ENCODE data around the gene ACSF2.

DNA sequence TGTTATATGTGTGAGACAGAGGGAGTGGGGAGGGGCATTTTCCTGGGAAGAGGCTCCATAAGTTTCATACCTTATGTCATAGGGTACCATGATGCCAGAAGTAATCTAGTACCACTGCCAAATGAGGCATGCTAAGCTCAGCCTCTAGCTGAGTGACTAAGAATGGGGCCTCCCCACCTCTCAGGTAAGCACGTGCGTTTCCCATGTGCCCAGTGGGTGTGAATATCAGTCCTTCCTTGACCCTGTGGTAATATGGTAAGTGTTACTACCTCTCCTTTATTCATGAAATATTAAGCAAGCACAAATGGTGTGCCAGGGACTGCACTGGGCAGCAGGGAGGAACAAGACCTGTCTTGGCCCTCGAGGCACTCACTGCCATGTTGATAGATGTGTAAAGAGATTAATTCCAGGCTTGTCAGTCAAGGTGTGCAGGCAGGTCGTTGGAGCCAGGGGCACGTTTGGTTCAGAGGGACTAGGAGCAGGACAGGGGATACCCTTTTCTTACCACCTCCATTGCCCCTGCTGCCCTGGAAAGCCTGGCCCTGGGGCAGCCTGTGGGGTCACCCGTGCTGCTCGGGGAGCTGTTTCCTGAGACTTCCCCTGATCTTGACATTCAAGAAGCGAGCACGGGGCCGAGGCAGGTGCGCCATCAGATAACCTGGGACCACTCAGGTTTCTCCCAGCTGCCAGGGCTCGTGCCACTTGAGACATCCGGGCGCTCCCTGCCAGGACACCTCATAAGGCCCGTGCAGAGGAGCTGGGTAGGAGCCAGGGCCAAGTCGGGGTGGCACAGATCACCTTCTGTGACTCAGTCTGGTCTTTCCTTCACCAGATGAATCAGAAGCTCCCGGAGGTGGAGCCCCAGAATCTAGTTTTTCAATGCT is 61.4 kb downstream of the ACSF2 start:
- no peak for TF ChIP-seq POLR2AphosphoS5 (IDR thresholded peaks at IDR 0.05; ENCODE audit: low read depth, low read length)
- no peak for TF ChIP-seq TAF1 (IDR thresholded peaks at IDR 0.05; ENCODE audit: borderline replicate concordance, low read depth, low read length)
- TF ChIP-seq POLR2A (IDR thresholded peaks at IDR 0.05; ENCODE audit: low read depth, low read length), result no peak

All from GM12892 (cell line).